Limb (tissue), 2 donors: Measurements from ENCODE around the gene SLC26A1.

Experiments
- DNase-seq, 2 donors: peaks; one replicate each; pipeline ENCODE4 v3.0.0-alpha.2; 2016; ENCODE audit errors: extremely low spot score in 2 of 2

The SLC26A1 gene

DNA sequence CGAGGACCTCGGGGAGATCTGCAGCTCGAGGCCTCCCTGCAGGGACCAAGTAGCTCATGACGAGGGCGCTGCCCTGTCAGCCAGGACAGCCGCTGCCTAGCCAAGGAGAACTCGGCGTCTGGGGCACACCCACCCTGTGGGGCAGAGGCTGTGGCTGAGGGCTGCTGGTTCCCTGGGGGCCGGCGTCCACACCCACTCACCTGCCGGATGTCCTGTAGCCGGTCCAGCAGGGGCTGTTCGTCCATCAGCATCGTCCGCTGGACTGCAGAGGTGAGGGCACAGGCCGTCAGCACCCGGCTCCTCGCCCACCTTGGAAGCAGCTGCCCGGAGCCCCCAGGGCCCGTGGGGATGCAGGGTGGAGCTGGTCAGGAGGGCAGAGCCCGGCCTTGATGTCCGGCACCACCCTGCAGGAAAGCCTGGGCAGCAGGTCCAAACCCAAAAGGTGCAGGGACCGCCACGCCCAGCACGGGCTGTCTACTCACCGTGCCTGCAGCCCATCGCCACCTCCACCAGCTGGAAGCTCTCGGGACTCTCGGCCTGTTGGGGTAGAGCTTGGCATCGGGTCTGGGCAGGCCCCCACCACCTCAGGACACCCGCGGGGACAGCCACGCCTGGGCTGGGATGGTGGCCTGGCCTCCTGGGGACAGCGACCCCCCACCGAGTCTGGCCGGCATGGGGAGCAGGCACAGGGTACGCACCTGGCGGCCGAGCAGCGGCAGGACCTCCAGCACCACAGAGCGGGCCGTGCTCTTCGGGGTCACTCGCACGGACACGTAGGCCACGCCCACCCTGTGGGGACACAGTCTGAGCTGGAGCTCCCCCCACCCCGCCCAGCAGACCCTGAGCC is 26.7 kb downstream of the SLC26A1 start:
- DNase-seq, result no peak

GRCh38 chr4:965766-966134 is 27.5 kb downstream of the SLC26A1 start:
- DNase-seq, result no peak

- no peak for DNase-seq
Observed at GRCh38 chr4:965048-965765, 28.0 kb downstream of the SLC26A1 start.

GRCh38 chr4:964346-965025 is 28.7 kb downstream of the SLC26A1 start:
- DNase-seq, result no peak

GRCh38 chr4:963276-964225 is 29.7 kb downstream of the SLC26A1 start:
- no peak for DNase-seq

DNA sequence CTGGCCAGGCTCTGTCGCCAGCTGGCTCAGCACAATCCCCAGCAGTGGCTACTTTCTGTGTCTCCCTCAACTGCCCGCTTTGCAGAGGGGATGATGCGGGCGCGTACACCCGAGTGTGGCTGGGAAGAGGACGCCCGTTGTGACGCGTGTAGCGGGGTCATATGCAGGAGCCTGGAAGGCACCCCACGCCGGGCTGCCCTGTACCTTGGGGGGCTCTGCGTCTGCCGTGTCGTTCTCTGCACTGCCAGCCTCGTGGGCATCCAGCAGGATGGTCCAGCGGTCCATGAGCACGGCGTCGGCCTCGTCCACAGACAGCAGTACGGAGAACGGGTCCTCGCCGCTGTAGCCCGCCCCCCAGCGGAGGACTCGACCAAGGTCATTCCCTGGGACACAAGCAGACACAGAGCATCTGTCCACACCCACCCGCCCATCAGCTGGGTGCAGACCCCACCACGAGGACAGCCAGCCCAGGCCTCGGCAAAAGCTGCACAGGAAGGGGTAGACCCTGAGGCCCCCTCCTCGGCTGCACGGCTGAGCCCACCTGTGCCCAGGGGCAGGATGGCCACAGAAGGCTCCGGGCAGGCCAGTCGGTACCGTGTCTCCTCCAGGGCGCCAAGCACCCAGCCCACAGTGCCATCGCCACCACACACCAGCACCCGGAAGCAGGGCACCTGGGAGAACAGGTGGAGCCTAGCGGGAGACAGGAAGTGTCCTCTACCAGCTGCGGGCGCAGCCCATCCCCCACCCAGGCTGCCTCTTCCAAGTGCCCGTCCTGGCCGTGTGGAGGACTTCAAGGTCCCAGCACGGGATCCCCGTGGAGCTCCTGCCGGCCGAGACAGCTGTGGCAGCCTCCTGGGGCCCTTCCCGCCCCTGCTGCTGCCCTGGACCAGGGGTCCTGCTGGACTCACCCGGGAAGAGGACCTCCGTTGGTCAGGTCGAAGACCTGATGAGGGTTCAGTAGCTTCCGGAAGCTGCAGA is 30.7 kb downstream of the SLC26A1 start:
- peak in 1 of 2 donors; percentile 26 for DNase-seq

GRCh38 chr4:961351-962230 is 31.6 kb downstream of the SLC26A1 start:
- peak in 1 of 2 donors; percentile 27 for DNase-seq

DNA sequence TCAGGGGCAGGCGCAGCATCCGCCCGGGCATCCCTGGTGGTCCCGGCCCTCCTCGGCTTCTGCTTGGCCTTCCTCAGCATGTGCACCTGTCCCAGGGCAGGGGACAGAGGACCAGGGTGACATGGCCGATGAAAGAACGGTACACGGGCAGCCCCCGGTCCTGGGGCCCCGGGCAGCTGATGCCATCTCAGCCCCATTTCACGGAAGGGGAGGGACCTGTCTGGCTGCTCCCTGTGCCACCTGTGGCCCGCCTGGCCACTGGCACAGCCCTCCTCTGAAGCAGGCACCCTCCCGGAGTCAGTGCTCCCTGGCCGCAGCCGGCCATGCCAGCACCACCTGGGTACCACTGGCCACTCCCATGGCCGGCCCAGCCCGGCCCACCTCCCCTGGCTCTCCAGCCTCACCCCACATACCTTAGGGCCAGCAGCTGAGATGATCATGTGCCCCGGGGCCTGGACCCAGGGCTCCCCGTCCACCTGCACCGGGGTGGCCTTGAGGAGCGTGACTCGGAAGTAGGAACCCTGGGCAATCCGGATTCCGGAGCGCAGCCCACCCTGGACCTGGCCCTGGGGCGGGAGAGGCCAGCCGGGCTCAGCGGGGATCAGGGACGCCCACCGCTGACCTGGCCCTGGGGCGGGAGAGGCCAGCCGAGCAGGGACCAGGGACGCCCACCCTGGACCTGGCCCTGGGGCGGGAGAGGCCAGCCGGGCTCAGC is 32.4 kb downstream of the SLC26A1 start:
- peak in 1 of 2 donors; percentile 23 for DNase-seq

- DNase-seq, result peak in 1 of 2 donors; percentile 22
Observed at GRCh38 chr4:960140-960635, 33.0 kb downstream of the SLC26A1 start.

DNA sequence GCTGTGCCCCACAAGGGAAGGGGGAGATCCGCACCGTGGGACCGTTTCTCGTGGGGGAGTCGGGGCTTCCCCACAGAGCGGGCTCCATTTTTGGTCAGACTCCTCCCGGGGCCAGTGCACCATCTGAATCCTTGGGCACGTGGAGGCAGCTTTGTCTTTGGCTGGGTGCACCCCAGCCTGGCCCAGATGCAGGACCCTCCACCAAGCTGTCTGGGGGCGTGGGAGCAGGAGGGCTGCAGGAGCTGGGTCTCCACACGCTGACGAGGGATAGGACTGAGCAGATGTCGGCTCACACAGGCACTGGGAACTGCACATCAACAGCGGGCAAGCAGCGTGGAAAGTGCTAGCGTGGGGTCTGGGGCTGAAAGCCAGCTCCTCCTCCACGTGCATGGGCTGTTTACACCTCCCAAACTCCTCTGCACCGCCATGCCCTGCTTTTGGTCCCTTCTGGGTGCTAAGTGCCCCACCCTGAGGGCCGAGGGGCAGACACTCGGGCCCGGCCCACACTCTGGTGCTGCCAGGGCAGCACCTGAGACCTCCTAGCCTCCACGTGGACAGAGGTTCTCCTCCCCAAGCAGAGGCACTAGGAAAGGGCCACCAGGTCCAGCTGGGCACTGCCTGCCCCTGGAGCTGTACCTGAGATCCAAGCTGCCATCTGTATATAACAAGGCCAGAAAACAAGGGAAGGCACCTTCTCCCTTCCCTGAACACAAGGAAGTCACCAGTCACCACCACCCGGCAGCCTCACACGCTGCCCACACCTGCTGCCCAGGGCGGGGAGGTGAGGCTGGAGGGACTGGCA is 33.7 kb downstream of the SLC26A1 start:
- no peak for DNase-seq

DNA sequence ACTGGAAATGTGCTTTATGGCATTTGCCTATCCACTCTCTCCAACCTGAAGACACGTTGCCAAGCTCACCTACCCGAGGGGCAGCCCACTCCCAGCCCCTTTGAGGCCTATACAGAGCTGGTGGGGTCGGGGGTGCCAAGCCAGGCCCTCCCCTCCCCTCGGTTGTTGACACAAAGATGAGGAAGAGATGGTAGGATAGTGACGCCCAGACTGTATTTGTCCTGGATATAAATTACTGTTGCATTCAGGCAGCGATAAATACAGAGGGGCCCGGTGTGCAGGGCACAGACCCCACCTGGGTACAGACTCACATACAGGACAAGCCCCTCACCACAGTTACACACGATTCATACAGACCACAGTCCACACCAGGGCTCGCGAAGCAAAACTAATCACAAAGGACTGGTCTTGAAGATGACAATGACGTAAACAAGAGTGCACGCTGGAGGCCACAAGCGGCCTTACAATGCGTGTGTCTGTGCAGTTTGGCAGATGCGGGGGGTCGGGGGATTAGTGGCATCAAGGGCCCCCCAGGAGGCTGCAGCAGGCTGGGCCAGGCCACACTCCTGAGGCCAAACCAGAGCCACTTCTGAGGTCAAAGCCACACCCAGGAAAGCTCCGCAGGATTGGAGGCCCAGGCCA is 34.4 kb downstream of the SLC26A1 start:
- no peak for DNase-seq

- DNase-seq, result no peak
Observed at GRCh38 chr4:958314-958665, 34.9 kb downstream of the SLC26A1 start.

- DNase-seq, result no peak
Observed at GRCh38 chr4:957581-958313, 35.5 kb downstream of the SLC26A1 start.

GRCh38 chr4:957231-957580 is 36.0 kb downstream of the SLC26A1 start:
- DNase-seq, result peak in 1 of 2 donors; percentile 22

DNA sequence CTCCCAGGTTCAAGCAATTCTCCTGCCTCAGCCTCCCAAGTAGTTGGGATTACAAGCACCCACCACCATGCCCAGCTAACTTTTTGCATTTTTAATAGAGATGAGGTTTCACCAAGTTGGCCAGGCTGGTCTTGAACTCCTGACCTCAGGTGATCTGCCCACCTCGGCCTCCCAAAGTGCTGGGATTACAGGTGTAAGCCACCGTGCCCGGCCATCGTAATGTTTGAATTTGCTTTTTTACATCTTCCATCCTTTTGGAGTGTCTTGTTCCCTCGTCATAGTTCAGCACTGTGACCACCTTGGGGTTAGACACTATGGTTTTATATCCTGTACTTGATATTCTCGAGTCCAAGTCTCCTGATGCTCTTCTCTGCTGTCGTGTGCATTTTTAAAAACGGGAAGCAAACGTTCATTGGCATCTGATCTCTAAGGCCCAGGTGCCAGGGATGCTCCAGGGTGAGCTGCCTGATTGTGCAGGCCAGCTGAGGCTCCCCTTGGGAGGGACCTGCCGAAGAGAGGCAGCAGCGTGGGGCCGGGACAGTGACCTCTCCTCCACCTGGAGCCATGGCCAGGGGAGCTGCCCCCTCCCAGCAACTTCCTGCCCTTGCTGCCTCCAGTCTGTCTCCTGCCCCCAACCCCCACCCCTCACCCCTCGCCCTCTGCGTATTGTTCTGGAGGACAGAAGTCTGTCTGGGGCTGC is 36.5 kb downstream of the SLC26A1 start:
- no peak for DNase-seq
